ENCODE results near the gene MTHFSD.

Gene MTHFSD

DNA sequence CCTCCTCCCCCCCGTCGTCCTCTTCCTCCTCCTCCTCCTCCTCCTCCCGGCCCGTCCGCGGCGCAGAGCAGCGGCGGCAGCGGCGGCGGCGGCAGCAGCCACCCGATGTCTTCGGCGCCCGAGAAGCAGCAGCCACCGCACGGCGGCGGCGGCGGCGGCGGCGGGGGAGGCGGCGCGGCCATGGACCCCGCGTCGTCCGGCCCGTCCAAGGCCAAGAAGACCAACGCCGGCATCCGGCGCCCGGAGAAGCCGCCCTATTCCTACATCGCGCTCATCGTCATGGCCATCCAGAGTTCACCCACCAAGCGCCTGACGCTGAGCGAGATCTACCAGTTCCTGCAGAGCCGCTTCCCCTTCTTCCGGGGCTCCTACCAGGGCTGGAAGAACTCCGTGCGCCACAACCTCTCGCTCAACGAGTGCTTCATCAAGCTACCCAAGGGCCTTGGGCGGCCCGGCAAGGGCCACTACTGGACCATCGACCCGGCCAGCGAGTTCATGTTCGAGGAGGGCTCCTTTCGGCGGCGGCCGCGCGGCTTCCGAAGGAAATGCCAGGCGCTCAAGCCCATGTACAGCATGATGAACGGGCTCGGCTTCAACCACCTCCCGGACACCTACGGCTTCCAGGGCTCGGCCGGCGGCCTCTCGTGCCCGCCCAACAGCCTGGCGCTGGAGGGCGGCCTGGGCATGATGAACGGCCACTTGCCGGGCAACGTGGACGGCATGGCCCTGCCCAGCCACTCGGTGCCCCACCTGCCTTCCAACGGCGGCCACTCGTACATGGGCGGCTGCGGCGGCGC is 44.4 kb downstream of the MTHFSD start, which contains the start of gene FOXF1:
Gene FOXF1, plus strand, starts transcription at position 63 of the 797 bp plus-strand sequence. Its CDS starts 43 bp downstream, at position 106.
- no peak for TF ChIP-seq CEBPB (IDR thresholded peaks at IDR 0.05)
- no peak for TF ChIP-seq CREB1 (IDR thresholded peaks at IDR 0.05; ENCODE audit: low read depth)
- no peak for TF ChIP-seq NFIC (IDR thresholded peaks at IDR 0.05)
- no peak for TF ChIP-seq TAF1 (IDR thresholded peaks at IDR 0.05; ENCODE audit: low read depth)
- TF ChIP-seq, protein P1, sequence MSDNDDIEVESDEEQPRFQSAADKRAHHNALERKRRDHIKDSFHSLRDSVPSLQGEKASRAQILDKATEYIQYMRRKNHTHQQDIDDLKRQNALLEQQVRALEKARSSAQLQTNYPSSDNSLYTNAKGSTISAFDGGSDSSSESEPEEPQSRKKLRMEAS (IDR thresholded peaks at IDR 0.05) = no peak
- TF ChIP-seq YY1 (IDR thresholded peaks at IDR 0.05; ENCODE audit: low read depth) = no peak
- TF ChIP-seq EGR1 (IDR thresholded peaks at IDR 0.05) = no peak
- no peak for TF ChIP-seq ZBTB7A (IDR thresholded peaks at IDR 0.05; ENCODE audit: low read depth)
- no peak for TF ChIP-seq EP300 (IDR thresholded peaks at IDR 0.05; ENCODE audit: borderline replicate concordance)
- TF ChIP-seq, protein P2, sequence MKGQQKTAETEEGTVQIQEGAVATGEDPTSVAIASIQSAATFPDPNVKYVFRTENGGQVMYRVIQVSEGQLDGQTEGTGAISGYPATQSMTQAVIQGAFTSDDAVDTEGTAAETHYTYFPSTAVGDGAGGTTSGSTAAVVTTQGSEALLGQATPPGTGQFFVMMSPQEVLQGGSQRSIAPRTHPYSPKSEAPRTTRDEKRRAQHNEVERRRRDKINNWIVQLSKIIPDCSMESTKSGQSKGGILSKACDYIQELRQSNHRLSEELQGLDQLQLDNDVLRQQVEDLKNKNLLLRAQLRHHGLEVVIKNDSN (IDR thresholded peaks at IDR 0.05) = no peak
- no peak for TF ChIP-seq FOXM1 (IDR thresholded peaks at IDR 0.05; ENCODE audit: borderline replicate concordance, low read depth)
- TF ChIP-seq, protein P3, sequence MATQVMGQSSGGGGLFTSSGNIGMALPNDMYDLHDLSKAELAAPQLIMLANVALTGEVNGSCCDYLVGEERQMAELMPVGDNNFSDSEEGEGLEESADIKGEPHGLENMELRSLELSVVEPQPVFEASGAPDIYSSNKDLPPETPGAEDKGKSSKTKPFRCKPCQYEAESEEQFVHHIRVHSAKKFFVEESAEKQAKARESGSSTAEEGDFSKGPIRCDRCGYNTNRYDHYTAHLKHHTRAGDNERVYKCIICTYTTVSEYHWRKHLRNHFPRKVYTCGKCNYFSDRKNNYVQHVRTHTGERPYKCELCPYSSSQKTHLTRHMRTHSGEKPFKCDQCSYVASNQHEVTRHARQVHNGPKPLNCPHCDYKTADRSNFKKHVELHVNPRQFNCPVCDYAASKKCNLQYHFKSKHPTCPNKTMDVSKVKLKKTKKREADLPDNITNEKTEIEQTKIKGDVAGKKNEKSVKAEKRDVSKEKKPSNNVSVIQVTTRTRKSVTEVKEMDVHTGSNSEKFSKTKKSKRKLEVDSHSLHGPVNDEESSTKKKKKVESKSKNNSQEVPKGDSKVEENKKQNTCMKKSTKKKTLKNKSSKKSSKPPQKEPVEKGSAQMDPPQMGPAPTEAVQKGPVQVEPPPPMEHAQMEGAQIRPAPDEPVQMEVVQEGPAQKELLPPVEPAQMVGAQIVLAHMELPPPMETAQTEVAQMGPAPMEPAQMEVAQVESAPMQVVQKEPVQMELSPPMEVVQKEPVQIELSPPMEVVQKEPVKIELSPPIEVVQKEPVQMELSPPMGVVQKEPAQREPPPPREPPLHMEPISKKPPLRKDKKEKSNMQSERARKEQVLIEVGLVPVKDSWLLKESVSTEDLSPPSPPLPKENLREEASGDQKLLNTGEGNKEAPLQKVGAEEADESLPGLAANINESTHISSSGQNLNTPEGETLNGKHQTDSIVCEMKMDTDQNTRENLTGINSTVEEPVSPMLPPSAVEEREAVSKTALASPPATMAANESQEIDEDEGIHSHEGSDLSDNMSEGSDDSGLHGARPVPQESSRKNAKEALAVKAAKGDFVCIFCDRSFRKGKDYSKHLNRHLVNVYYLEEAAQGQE (IDR thresholded peaks at IDR 0.05; ENCODE audit: low read depth) = no peak

DNA sequence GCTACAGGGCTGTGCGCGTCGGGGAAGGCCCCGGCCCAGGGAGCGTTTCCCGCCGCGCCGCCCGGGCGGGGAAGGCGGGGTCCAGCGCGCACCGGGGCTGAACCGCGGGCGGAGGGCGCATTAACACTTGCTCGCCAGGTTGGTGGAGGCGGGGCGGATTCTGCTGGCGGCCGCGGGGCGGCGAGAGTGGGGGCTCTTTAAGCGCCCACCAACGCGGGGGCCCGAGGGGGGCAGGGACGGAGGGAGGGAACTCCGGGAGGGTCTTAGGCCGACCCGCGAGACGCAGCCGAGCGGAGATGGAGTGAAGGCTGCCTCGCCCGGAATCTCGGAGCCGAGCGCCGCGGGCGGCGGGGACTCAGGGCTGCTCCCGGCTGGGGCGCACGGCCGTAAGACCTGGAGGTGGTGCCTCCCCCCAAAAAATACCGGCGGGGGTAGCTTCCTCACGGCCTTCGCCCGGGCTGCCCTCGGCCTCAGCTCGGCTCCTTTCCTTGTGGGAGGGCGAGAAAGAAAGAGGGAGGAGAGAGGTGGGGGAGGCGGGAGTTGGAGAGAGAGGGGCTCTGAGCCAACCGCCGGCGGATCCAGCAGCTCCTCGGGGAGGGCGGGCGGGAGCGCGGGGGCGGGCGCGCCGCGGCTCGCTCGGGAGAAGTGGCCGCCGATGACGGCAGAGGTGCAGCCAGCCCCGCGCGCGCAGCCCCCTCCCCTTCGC is 45.1 kb downstream of the MTHFSD start:
- TF ChIP-seq TCF12 (IDR thresholded peaks at IDR 0.05; ENCODE audit: low read depth) = no peak

DNA sequence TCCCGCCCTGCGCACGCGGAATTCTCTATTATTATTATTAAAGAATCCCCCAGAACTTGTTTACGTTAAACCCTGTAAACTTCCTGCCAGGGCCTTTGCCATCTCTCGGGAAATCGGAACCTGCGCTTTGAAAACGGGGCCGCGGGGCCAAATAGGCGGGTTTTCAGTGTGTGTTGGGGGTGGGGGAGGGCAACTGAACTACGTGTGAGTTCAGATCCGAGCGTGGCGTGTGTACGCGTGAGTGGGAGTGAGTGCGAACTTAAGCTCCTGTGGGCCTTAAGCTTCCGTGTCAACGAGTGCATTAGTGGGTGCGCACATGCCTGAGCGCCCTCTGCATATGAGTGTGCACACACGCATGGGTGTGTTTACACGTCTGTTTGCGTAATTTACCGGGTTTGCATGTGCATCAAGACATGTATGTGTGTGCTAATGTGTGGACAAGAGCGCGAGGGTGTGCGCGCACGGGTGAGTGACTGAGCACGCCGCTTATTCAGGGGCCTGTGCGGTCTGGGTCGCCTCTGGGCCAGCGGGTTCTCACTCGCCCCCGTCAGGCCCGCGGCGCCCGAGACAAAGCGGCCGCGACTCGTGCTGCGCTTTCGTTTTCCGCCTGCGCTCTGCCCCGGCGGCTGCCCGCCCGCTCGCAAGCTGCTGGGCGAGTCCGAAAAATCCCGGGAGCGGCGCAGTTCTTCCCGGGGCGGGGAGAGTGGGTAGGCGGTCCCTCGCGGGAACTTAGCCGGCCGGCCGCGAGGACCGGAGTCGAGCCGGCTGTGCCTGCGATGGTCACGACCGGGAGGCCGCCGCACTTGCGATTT is 45.9 kb downstream of the MTHFSD start:
- TF ChIP-seq RAD21 (IDR thresholded peaks at IDR 0.05; ENCODE audit: low read depth) = no peak

DNA sequence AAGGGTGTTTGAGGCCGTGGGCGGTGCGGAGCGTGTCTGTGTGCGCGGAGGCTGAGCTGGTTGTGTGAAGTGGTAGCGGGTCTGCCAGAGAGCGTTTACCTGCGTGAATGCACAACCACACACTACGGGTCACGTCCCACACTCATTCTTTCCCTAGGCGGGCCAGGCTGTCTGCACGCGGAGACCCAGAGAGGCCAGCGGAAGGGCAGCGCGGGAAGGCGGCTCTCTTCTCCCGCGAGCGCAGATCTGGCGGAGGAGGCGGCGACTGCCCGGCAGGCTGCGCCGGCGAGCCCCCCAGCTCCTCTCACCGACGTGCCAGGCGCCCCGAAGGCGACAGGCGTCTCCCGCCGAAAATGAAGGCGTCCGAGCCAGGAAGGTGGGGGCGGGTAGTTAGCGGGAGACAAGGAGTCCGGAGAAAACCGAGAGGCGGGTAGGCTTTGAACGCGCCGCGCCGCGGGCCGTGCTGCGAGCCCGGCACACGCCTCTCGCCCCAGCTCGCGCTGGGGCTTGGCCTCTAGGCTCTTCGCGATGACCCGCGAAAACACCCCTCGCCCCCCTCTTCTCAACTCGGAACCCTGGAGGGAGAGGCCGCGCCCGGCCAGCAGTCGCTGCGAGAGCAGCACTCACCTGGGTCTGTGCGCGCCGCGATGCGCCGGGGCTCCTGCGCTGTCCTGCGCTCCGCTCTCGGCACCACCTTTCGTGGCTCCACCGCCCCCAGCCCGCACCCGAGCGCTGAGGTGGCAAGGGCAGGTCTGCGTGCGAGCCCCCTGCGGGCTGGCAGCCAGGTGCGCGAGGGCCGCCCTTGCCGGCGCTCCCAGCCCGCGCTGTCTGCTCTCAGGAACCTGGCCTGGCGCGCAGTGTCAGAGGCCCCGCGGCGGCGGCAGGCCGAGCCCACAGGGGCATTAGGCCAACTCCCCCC is 46.7 kb downstream of the MTHFSD start:
- TF ChIP-seq TEAD4 (IDR thresholded peaks at IDR 0.05) (no peak), YY1 (IDR thresholded peaks at IDR 0.05; ENCODE audit: low read depth) (no peak), RAD21 (IDR thresholded peaks at IDR 0.05; ENCODE audit: low read depth) (no peak), NFIC (IDR thresholded peaks at IDR 0.05) (no peak), FOXM1 (IDR thresholded peaks at IDR 0.05; ENCODE audit: borderline replicate concordance, low read depth) (no peak), EGR1 (IDR thresholded peaks at IDR 0.05) (no peak), CEBPB (IDR thresholded peaks at IDR 0.05) (no peak), CREB1 (IDR thresholded peaks at IDR 0.05; ENCODE audit: low read depth) (no peak), ZBTB7A (IDR thresholded peaks at IDR 0.05; ENCODE audit: low read depth) (no peak)
- TF ChIP-seq, protein P3 (IDR thresholded peaks at IDR 0.05; ENCODE audit: low read depth) = no peak
- TF ChIP-seq, protein P1 (IDR thresholded peaks at IDR 0.05) = no peak

DNA sequence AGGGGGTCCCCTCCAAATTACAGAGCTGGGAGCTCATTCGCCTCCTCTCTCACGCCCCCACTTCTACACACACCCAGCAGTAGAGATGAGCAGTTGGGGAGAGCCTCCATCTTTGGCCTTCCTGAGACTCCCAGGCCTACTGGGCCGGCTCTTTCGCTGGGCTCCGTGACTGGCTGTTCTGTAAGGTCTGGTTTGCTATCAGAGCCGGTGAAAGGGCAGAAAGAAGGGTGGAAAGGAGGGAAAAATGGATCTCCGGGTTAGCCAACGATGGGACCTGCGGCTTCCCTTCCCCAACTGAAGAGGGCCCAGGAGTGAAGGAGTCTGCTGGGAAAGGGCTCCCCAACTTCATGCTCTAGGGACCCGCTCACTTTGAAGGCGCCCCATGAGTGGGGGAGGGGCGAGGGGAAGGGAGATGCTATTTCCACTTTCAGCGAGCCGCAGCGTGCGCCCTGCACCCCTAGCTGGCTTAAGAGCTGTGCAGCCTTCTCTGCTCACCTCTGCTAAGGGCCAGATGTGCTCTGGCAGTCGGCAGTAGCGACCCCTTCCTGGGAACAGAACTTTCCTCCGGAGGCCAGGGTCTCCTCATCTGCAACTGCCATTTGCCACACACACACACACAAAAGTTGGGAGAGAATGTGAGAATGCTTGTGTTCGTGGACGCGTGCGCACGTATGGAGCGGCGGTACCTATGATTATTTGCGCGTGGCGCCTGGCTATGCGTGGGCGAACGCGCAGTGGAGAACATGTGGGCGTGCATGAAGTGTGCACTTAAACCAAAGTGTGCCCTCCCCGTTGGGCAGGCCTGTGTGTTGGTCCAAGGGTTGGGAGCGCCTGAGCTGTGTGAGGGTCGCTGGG is 47.6 kb downstream of the MTHFSD start:
- no peak for TF ChIP-seq CREB1 (IDR thresholded peaks at IDR 0.05; ENCODE audit: low read depth)
- no peak for TF ChIP-seq NFIC (IDR thresholded peaks at IDR 0.05)
- no peak for TF ChIP-seq TAF1 (IDR thresholded peaks at IDR 0.05; ENCODE audit: low read depth)
- TF ChIP-seq, protein P3 (IDR thresholded peaks at IDR 0.05; ENCODE audit: low read depth) = no peak
- no peak for TF ChIP-seq YY1 (IDR thresholded peaks at IDR 0.05; ENCODE audit: low read depth)

All from Ishikawa (cell line).